NCI-H345 treated with DMSO at 0.1 percent for 48 hours (cell line): Measurements from ENCODE around the gene AHSA1.

Source experiments
- DNase-seq: peaks from one replicate; lab custom pipeline; 2025; ENCODE audit not compliant: unreplicated experiment; lab: John Stamatoyannopoulos, UW

Gene AHSA1

DNA sequence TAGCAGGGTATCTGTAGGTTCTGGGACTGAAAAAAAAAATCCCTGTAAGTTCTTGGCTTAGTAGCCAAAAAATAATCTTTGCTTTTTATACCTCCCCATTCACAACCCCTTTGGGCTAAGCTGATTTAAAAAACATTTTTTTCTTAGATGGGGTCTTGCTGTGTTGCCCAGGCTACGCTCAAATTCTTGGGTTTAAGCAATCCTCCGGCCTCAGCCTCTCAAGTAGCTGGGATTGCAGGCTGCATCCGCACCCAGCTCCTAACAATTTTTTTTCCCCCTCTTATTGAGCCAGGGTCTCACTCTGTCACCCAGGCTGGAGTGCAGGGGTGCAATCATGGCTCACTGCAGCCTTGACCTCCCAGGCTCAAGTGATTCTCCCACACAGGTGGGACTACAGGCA is 49.9 kb downstream of the AHSA1 start:
- DNase-seq = no peak

DNA sequence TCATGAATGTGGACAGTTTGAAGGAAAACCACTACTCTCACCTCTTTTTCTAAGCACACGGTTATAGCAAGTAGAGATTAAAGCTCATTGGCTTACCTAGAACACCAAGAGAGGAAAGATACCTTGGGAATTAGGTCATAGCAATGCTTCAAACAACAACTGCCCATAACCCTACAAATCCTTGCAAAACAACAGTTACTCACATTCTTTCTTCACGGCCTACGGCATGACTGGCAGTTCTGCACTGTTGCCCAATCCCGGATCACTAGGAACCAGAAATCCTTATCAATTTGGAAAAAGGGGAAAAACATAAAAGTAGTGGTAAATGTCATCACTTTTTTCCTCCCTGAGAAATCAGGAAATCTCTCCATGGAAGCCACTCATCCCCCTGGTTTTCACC is 50.4 kb downstream of the AHSA1 start:
- DNase-seq = no peak

DNA sequence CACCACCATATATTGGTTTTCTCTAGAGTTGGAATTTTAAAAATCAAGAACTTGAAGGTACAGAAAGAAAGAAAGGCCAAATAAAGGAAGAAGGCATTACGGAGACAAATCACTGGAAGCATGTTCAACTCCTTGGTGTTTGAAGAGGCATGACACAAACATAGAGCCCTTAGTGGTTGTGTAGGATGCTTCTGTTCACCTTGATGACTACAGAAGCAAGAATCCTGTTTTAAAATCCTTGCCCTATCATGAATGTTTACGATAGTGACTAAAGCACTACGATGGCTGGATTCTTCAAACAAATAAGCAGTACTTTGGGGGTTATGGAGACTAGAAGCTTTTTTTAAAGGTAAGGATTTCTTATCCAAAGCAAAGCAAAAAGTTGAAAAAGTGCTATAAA is 51.0 kb downstream of the AHSA1 start:
- no peak for DNase-seq

DNA sequence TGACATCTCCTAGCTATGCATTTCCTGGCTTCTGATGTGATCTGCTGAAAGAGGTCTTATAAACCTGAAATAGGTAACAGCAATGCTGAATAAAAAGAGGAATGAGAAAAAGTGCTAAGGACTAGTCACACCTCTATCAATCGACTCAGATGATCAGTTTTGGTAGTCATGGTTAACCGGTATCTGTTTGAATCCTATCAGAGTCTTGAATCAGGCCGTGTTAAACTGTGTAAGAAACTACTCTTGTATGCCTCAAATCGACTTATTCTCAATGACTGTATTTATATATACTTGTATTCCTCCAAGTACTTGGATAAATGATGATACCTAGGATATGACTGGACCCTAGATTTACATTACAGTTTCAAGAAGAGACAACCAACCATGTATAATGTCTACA is 51.5 kb downstream of the AHSA1 start:
- no peak for DNase-seq

DNA sequence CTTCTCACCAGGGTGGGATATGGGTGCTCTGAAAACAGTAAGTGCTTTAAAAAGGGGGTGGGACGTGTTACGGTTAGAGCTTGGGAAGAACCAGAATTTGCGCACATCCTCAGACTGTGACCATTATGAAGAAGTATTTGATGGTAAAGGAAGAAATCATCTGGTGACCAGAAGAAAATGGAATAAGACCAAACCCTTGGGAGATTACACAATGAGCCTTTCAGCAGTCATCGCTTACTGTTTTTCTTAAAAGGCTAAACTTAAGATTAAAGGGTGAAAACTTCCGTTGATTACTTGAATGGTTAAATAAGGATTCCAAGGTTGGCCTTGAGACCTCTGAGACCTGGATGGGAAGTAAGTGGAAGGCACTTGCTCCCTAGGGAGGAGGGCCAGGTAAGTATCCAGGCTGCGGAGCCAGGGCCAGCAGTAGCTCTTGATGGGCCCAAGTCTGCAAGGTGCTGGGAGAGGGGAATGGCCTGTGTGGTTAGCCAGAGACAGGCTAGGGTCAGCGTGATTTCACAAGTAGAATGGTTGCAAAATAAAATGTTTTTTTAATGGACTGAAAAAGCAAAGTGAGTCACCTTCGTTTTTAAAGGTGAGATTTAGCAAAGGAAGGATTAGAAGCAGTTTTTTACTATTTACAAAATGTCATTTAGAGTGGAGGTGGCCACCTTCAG is 53.7 kb downstream of the AHSA1 start:
- DNase-seq = no peak

DNA sequence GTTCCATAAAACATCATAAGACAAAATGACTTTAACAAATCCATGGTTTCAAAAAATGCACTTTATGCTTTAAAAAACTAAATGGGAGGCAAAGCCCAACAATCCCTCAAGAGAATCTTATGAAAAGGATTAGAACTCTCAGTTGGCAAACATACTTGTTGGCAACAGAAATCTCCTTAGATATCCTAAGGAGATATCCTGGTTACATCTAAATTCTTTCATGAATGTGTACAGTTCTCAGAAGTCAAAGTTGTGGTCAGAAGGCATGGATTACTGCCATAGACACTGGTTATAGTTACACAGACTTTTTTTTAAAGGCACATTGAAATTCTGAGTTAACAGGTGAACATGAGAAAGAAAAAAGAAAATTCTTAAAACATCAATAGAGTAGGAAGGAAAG is 58.2 kb downstream of the AHSA1 start:
- no peak for DNase-seq
